Panc1 (cell line): ENCODE results near the gene PSMD13. TPM values are rescaled to one million over a fixed set of nuclear protein-coding genes. Genes with fewer than 3 reads are reported as not detected.
A peak's percentile ranks its signal among the peaks of the same experiment; 100 is the strongest.
"Not testable (repeated sequence)": the region's sequence is repeated elsewhere in the genome, so short reads cannot be mapped to it uniquely, and the experiment has no call there.

Experiments used
- ATAC-seq: fragments of 200-7000 bp; cut with Tn5 transposase; 2 replicates; pipeline ENCODE4 v1.9.1; 2020; ENCODE audit warnings: mild to moderate bottlenecking, moderate library complexity
- BruUV-seq: library from RNA; stranded (reverse); fragments of 400-500 nt; replicated peaks from 2 replicates; lab custom pipeline; 2021; lab: Mats Ljungman, UMichigan
- CTCF ChIA-PET: fragments of 300-600 bp; sonication (Branson Sonifier 250); formaldehyde crosslinking; loops from one replicate; lab custom pipeline; 2022; ENCODE audit warnings: antibody characterized with exemption; lab: Charles Lee
- POLR2A ChIA-PET: fragments of 300-600 bp; sonication (Branson Sonifier 250); formaldehyde crosslinking; loops from one replicate; lab custom pipeline; 2022; ENCODE audit warnings: antibody characterized with exemption; lab: Charles Lee
- DNase-seq: peaks from one replicate; pipeline ENCODE4 v3.0.0-alpha.2; 2010; ENCODE audit warnings: low read depth, low spot score
- H3K27ac ChIP-seq: 2 replicates; pipeline ENCODE4 v1.5.1; 2011; ENCODE audit warnings: mild to moderate bottlenecking, low read length, inconsistent platforms
- H3K27me3 ChIP-seq: fragments of 200-500 bp; sonication (Bioruptor generic); 2 replicates; pipeline ENCODE4 v1.6.0; 2014; ENCODE audit warnings: low read length, inconsistent platforms; ENCODE audit not compliant: control insufficient read depth, insufficient read depth
- H3K36me3 ChIP-seq: fragments of 200-500 bp; sonication (Bioruptor generic); 2 replicates; pipeline ENCODE4 v1.5.1; 2014; ENCODE audit warnings: inconsistent platforms, mild to moderate bottlenecking, low read length, moderate library complexity; ENCODE audit not compliant: control insufficient read depth, insufficient read depth
- H3K4me1 ChIP-seq: 2 replicates; pipeline ENCODE4 v1.5.1; 2011; ENCODE audit warnings: inconsistent platforms, mild to moderate bottlenecking, low read length, moderate library complexity; ENCODE audit not compliant: control insufficient read depth, insufficient read depth
- H3K4me3 ChIP-seq, 2 experiments: 2 replicates each; pipeline ENCODE4 v1.5.1; 2011 to 2012; ENCODE audit warnings: low read depth in 2 of 2, low read length in 2 of 2, mild to moderate bottlenecking in 2 of 2, inconsistent platforms in 1 of 2, moderate library complexity in 1 of 2
- H3K9me3 ChIP-seq: fragments of 200-500 bp; sonication (Bioruptor generic); 2 replicates; pipeline ENCODE4 v1.5.1; 2014; ENCODE audit warnings: low read depth, mild to moderate bottlenecking, inconsistent platforms, low read length, moderate library complexity; ENCODE audit not compliant: control insufficient read depth, insufficient read depth
- POLR2AphosphoS5 ChIP-seq: IDR thresholded peaks from 2 replicates; pipeline ENCODE4 v1.6.1; 2012; ENCODE audit warnings: mild to moderate bottlenecking, low read depth, low read length, moderate library complexity
- REST ChIP-seq, 2 experiments: IDR thresholded peaks; 2 replicates each; pipeline ENCODE4 v1.6.1; 2011 to 2012; ENCODE audit warnings: low read depth in 2 of 2, control low read depth in 1 of 2, low read length in 1 of 2, mild to moderate bottlenecking in 1 of 2, moderate library complexity in 1 of 2; ENCODE audit not compliant: insufficient read depth in 1 of 2
- SIN3A ChIP-seq: IDR thresholded peaks from 2 replicates; pipeline ENCODE4 v1.6.1; 2012; ENCODE audit warnings: low read depth, mild to moderate bottlenecking, low read length, moderate library complexity, borderline replicate concordance; ENCODE audit not compliant: insufficient read depth
- TCF7L2 ChIP-seq: IDR thresholded peaks from 2 replicates; pipeline ENCODE4 v1.6.1; 2011; ENCODE audit warnings: mild to moderate bottlenecking, low read depth, low read length, inconsistent platforms
- in situ Hi-C: cut with HindIII; loops from 2 replicates; pipeline ENCODE4 v1.10.0; 2016; ENCODE audit warnings: low sequenced_read_pairs, low pct_unique_long_range_greater_than_20kb
- intact Hi-C: fragments of 100-400 bp; cut with micrococcal nuclease; formaldehyde crosslinking; loops from one replicate; pipeline ENCODE4 v1.10.0; 2022; ENCODE audit not compliant: unreplicated experiment
- total RNA-seq: library from RNA; stranded (reverse); gene quantifications from one replicate; pipeline ENCODE4 v1.2.1, GENCODE V29; 2021; ENCODE audit not compliant: unreplicated experiment
- TF ChIP-seq, protein P1 (sequence below): fragments of 450-650 bp; IDR thresholded peaks from 2 replicates; pipeline ENCODE4 v1.5.1; 2017; ENCODE audit warnings: mild to moderate bottlenecking

The PSMD13 gene
- total RNA-seq, 1 experiment from 2014 or later, result 271 TPM

DNA sequence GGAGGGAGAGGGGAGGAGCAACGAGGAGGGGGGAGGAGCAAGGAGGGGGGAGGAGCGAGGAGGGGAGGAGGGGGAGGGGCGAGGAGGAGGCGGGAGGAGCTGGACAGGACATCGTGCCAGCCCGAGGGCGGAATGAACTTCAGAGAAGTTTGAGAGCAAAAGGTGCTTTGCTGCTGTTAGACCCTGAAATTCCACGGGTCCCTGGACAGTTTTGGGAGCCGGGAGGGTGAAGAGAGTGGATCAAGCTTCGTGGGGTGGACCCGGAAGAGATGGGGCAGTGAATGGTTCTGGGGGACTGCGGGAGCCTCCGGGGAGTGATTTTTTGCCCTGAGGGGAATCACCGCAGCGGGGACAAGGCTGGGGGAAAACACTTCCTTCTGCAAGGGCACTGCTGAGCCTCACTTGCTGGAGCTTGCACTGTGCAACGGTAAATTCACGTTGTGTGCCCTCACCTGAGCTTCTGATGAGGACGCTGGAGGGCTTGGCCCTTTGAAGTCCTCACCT is 30.8 kb downstream of the PSMD13 start:
- in situ Hi-C loops (no loop called here), intact Hi-C loops (no loop called here)
- POLR2A ChIA-PET, result interaction anchor here (0.6 kb wide), 2 partner anchors 9 to 17 kb away, joined by 3 to 6 read pairs; no protein-coding TSS in a partner anchor
- DNase-seq (no peak), ATAC-seq (peak; percentile 36)
- Histone ChIP-seq H3K9me3 (peaks cover 3% of the 10 kb centered on the region; the same call in 1 of the 2 replicates), H3K27me3 (no peaks in the 10 kb centered on the region), H3K27ac (peak overlapping the region; percentile 51), H3K4me3 (peak overlapping the region; percentile 25 to 46), H3K4me1 (peaks cover 14% of the 10 kb centered on the region), H3K36me3 (no peaks in the 10 kb centered on the region)
- BruUV-seq, result no TSS peak
- CTCF ChIA-PET, result interaction anchor here (0.6 to 1.4 kb wide), 3 partner anchors 17 to 180 kb away, joined by 3 to 8 read pairs (median 5); no protein-coding TSS in a partner anchor
- TF ChIP-seq REST (IDR thresholded peaks at IDR 0.05; ENCODE audit: insufficient read depth in 1 of 2, low read depth in 2 of 2, low read length in 1 of 2), result no peak
- peak; percentile 81; the same call in 1 of the 2 replicates for TF ChIP-seq TCF7L2

DNA sequence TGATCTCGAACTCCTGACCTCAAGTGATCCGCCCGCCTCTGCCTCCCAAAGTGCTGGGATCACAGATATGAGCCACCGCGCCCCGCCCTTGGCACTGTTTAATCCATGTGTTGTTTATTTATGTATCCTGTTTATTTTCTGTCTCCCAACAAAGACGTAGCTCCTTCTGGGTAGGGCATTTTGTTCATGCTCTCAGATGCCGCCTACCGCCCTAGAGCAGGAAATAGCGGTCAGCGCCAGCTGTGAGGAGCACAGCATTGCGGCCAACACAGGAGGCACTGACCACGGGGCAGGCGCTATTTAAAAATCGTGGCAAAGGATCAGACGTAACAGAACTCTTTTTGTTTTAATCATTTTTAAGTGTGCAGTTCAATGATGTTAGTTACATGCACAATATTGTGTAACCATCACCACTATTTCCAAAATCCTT is 32.0 kb downstream of the PSMD13 start:
- TF ChIP-seq TCF7L2, result peak; percentile 38; the same call in 1 of the 2 replicates
- TF ChIP-seq SIN3A, result 0 out of 2 replicates have a peak, but pooled peaks have one; percentile 23
- in situ Hi-C loops, intact Hi-C loops, H3K9me3 ChIP-seq, BruUV-seq, POLR2A ChIA-PET, H3K27me3 ChIP-seq, H3K36me3 ChIP-seq: not testable (repeated sequence)
- peak overlapping the region; percentile 77 for H3K27ac ChIP-seq
- H3K4me3 ChIP-seq, result peak overlapping the region; percentile 35 to 46
- DNase-seq (peak; percentile 88), ATAC-seq (peak; percentile 95)
- CTCF ChIA-PET, result interaction anchor here (0.5 to 1.4 kb wide), 5 partner anchors 18 to 542 kb away, joined by 3 to 5 read pairs (median 3); no protein-coding TSS in a partner anchor
- H3K4me1 ChIP-seq, result peaks cover 14% of the 10 kb centered on the region

- peak overlapping the region; percentile 35 to 46 for H3K4me3 ChIP-seq
- H3K27ac ChIP-seq, result peak overlapping the region; percentile 77; the same call in 1 of the 2 replicates
- DNase-seq (peak; percentile 68), ATAC-seq (peak; percentile 51)
- peaks cover 3% of the 10 kb centered on the region; the same call in 1 of the 2 replicates for H3K9me3 ChIP-seq
- POLR2A ChIA-PET, result interaction anchor here (0.7 kb wide), 1 partner anchor 90 kb away, joined by 3 read pairs; no protein-coding TSS in a partner anchor
- TF ChIP-seq SIN3A, result 0 out of 2 replicates have a peak, but pooled peaks have one; percentile 5
- TF ChIP-seq TCF7L2, result peak; percentile 12; the same call in 1 of the 2 replicates
- TF ChIP-seq, protein P1, sequence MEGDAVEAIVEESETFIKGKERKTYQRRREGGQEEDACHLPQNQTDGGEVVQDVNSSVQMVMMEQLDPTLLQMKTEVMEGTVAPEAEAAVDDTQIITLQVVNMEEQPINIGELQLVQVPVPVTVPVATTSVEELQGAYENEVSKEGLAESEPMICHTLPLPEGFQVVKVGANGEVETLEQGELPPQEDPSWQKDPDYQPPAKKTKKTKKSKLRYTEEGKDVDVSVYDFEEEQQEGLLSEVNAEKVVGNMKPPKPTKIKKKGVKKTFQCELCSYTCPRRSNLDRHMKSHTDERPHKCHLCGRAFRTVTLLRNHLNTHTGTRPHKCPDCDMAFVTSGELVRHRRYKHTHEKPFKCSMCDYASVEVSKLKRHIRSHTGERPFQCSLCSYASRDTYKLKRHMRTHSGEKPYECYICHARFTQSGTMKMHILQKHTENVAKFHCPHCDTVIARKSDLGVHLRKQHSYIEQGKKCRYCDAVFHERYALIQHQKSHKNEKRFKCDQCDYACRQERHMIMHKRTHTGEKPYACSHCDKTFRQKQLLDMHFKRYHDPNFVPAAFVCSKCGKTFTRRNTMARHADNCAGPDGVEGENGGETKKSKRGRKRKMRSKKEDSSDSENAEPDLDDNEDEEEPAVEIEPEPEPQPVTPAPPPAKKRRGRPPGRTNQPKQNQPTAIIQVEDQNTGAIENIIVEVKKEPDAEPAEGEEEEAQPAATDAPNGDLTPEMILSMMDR, result no peak
- peak; percentile 7; the same call in 1 of the 2 replicates for TF ChIP-seq POLR2AphosphoS5
- no peak for TF ChIP-seq REST (IDR thresholded peaks at IDR 0.05; ENCODE audit: insufficient read depth in 1 of 2, low read depth in 2 of 2, low read length in 1 of 2)
- no peaks in the 10 kb centered on the region for H3K36me3 ChIP-seq
- no TSS peak for BruUV-seq
- no peaks in the 10 kb centered on the region for H3K27me3 ChIP-seq
- peaks cover 14% of the 10 kb centered on the region for H3K4me1 ChIP-seq
- CTCF ChIA-PET, result interaction anchor here (0.9 to 1.4 kb wide), 2 partner anchors 32 to 178 kb away, joined by 3 read pairs; no protein-coding TSS in a partner anchor
- intact Hi-C loops, result no loop called here
- in situ Hi-C loops, result no loop called here
Measured at GRCh38 chr11:269146-269890, 32.5 kb downstream of the PSMD13 start.
